Body of pancreas (tissue), 4 donors: Measurements from ENCODE around the gene RPH3AL.

ENCODE experiments used
- POLR2A ChIP-seq, 3 donors: fragments of 450-650 bp; IDR thresholded peaks; one replicate each; pipeline ENCODE4 v1.6.1; 2016; ENCODE audit warnings: antibody characterized with exemption in 3 of 3, mild to moderate bottlenecking in 2 of 3
- TF ChIP-seq, protein P1 (sequence below), 7 experiments: fragments of 450-650 bp in 4 of 7; fragments of 200-600 bp in 3 of 7; sonication (generic) in 3 of 7; IDR thresholded peaks; one replicate each; pipeline ENCODE4 v1.5.1; 2016 to 2019; ENCODE audit warnings: antibody characterized with exemption in 7 of 7

DNA sequence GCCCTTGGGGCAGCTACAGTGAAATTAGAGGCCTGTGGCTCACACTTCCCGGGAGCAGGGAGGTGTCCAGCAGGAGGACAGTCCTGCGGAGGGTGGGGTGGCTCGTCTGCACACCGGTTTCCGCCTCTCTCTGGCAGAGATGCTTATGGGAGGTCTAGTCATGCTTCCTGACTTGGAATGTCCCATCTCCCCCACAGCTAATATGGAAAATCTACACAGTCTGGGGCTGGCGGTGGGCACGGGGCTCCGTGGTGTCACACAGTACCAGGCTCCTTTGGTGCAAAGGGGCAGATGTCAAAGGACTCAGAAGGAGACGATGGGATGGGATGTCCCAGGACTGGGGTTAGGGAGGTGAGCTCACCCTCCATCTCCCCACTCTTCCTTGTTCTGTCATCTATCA lies 127.1 kb downstream of the RPH3AL start:
- TF ChIP-seq, protein P1, sequence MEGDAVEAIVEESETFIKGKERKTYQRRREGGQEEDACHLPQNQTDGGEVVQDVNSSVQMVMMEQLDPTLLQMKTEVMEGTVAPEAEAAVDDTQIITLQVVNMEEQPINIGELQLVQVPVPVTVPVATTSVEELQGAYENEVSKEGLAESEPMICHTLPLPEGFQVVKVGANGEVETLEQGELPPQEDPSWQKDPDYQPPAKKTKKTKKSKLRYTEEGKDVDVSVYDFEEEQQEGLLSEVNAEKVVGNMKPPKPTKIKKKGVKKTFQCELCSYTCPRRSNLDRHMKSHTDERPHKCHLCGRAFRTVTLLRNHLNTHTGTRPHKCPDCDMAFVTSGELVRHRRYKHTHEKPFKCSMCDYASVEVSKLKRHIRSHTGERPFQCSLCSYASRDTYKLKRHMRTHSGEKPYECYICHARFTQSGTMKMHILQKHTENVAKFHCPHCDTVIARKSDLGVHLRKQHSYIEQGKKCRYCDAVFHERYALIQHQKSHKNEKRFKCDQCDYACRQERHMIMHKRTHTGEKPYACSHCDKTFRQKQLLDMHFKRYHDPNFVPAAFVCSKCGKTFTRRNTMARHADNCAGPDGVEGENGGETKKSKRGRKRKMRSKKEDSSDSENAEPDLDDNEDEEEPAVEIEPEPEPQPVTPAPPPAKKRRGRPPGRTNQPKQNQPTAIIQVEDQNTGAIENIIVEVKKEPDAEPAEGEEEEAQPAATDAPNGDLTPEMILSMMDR (IDR thresholded peaks at IDR 0.05), result no peak
- no peak for TF ChIP-seq POLR2A (IDR thresholded peaks at IDR 0.05)
